EH (cell line): ENCODE data around the gene HIKESHI.

Experiments used
- DNase-seq: peaks from one replicate; pipeline ENCODE4 v3.0.0-alpha.2; 2015; ENCODE audit warnings: low read depth

HIKESHI gene

DNA sequence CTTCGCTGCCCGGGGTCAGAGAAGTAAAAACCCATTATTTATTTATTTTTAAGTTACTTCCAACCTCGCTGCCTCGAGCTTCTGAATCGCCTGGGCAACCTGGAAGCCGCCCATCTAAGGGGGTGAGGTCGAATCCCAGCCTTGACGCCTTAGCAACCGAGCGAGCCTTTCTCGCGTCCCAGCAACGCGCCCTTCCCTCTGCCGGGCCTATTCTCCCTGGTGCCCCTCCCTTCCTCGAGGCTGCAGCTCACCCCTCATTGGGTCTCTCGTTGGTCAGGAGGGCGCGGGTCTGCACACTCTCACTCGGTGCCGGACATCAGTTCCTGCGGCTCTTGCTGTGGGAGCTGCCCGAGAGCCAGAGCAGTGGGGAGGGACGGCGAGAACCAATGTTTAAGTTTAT lies 72.5 kb downstream of the HIKESHI start, which contains the start of gene CCDC81:
Gene CCDC81 (plus strand): TSS at position 302 of the 400 bp plus-strand sequence. CDS start 277 bp downstream, outside the sequence.
- peak; percentile 9 for DNase-seq

DNA sequence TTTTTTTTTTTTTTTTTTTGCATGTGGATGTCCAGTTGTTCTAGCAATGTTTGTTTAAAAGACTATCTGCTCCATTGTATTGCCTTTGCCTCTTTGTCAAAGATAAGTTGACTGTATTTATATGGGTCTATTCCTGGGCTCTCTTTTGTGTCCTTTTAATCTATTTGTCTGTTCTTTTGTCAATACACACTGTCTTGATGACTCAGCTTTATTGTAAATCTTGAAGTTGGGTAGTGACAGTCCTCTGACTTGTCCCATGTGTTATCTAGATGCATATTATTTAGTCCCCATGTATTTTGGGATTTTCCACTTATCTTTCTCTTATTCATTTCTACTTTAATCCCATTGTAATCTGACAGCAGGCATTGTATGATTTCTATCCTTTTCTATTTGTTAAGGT lies 75.9 kb downstream of the HIKESHI start:
- no peak for DNase-seq

DNA sequence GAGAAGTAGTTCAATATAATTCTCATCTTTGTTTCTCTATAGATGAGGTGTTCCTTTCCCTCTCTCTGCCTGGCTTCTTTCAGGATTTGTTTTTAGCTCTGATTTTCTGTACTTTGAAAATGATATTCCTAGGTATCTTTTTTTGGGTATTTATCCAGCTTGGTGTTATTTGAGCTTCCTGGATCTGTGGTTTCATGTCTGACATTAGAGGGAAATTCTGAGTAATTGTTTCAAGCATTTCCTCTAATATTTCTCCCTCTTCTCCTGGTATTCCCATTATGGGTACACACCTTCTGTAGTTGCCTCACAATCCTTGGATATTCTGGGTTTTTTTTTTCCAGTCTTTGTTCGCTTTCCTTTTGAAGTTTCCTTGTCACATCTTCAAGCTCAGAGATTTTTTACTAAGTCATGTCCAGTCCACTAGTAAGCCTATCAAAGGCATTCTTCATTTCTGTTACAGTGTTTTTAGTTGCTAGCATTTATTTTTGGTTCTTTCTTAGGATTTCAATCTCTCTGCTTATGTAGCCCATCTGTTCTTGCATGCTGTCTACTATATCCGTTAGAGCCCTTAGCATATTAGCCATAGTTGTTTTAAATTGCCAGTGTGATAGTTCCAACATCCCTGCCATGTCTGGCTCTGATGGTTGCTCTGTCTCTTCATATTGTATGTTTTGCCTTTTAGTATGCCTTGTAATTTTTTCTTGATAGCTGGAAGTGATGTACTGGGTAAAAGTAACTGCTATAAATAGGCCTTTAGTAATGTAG lies 78.4 kb downstream of the HIKESHI start:
- DNase-seq: no peak

DNA sequence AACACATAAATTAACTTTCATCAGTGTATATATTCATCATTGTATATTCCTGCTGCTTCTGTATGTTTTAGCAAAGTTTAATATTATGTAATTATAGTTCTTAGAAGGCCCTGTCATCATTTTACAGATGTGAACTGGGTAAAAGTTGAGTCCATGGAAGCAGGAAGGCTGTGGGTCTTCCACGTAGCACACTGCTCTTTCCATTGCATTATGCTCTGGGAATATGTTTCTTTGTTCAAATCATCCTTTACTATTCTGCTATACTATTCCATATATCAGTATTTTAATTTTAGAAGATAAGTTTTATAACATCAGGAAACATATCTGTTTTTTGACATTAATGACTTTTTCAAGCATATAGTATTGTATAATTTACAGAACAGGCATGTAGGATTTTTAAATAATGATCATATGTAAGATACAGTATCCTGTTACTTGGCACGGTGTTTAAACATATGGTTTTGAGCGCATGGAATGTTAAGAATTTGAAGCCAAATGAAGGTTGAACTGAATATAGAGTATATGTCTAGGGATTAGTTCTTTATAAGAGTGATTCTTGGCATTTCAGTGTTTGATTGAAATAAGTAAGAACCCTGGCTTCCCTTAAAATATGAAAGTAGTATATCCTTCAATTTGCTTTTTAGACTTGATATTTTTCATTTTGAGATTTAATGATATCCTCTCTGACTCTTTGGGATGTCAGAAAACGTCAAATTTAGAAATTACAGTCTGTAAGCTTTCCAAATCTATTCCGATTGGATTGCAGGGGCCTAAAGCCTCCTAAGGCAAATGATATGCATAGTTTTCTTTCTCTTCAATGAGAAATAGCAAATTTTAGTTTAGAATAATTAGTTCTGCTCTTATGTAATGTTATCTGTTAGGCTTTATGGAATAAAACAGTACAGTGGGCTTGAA lies 81.3 kb downstream of the HIKESHI start:
- DNase-seq: peak; percentile 10

DNA sequence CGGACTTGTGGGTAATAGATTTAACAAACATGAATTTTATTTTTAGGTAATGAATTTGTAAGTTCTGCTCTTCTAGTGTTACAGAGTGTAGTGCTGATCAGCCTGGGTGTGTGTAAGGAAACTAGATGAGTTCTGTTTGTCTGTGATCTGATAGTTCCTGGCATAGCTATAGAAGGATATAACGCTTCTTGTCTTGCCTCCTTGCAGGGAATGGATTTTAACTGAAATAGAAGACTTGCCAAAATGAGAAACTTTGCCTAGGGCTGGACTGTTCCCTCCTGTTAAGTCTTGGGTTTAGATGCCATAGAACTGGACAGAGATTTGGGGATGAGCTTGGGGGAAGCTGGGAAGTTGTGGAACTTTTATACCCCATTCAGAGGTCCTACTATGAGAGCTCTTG lies 84.2 kb downstream of the HIKESHI start:
- DNase-seq: no peak

DNA sequence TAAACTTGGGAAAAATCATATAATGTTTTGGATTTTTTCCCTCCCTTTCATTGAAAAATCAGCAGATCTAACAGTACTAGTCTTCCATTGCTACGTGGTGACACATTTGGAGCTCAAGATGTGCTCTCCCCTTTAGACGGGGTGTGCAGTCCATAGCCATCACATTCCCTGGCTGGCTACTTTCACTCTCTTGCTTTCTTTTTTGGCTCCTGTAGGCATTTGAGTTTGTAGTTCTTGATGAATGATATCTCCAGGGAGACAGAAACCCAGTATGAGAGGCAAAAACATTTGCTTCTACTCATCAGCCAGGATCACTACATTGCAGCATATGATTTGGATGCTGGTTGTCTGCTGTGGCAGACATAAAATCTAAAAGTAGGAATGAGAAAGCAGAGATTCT lies 84.7 kb downstream of the HIKESHI start:
- peak; percentile 18 for DNase-seq

DNA sequence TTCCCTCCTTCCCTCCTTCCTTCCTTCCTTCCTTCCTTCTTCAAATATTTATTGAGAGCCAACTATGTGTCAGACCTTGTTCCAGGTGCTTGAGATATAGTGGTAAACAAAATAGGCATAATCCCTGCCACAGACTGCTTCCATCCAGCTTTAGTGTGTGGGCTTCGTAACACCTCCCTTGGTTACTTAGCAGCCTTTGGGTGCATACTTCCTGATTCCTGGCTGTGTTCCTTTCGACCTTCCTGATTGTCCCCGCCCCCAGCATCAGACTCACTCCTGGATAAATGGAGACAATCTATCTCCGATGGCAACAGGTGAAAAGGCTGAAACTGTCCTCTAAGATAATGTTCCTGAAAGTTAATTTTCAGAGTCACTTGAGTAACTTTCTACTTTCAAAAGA lies 86.2 kb downstream of the HIKESHI start:
- no peak for DNase-seq

DNA sequence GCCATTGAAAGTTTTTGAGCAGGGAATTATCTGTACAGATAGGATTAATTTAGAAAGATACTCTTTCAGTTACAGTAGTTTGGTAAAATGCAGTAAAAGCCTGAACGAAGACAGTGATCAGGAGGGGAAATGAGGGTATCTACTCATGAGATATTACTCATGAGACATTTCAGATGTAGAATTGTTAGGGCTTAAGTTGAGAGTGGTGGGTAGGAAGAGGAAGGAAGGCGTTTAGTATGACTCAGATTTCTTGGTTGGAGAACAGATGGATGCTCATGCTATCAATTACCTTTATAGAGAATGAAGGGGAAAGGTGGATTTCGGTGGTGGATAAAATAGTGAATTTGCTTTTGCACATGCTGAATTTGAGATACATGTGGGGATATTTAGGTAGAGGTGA lies 88.4 kb downstream of the HIKESHI start:
- DNase-seq: no peak

DNA sequence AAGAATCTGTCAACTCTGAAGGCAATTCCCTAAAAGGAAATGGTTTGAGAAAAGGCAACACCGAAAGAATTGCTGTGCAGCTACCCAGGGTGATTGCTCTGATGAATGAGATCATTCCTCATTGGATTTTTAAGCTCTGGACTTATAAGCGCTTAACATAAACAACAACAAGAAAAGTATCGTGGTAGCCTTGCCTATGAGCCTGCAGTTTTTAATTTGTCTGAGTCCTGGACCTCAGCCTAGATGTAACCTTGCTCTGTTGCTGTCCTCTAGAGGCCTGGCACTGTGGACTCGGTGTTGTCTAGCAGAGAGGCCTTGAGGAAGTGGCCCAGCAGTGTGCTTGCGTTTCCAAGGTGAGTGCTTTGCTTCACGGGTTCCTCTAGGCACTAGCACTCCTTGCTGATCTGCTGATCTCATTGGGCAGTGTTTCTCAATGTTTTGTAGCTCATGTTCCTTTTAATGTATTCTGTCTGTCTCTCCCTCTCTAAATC lies 93.1 kb downstream of the HIKESHI start:
- peak; percentile 84 for DNase-seq
